Frontal cortex (tissue), 4 donors: ENCODE data around the gene ZNF471. TPM values are rescaled to one million over a fixed set of nuclear protein-coding genes. Genes with fewer than 3 reads are reported as not detected.

Experiments used
- DNase-seq, 2 donors: peaks; one replicate each; pipeline ENCODE4 v3.0.0; 2012; ENCODE audit warnings: low spot score in 2 of 2
- FAIRE-seq: peaks from 2 replicates; lab custom pipeline; 2012; peaks lifted over from hg19 to GRCh38; lab: Jason Lieb, UNC
- total RNA-seq: library from RNA; depleted of rRNA; stranded (reverse); fragments of >200 nt; gene quantifications from one replicate; pipeline ENCODE4 v1.2.3, GENCODE V29; 2014
- donor health status: control.
- donor health status: control.
- donor health status: control.

Gene ZNF471
- total RNA-seq, 1 donor from 2014 or later = 12.6 TPM

GRCh38 chr19:56567274-56568120, 59.8 kb downstream of the ZNF471 start, which contains the start of gene ZNF470:
ZNF470 (plus strand) TSS chr19:56567468; CDS start chr19:56570312, 2,844 bp downstream.
- peak; percentile 89 to 95 for DNase-seq
- no peak for FAIRE-seq

- FAIRE-seq (no peak), DNase-seq (no peak)
Observed at GRCh38 chr19:56572589-56572988, 64.9 kb downstream of the ZNF471 start.

GRCh38 chr19:56573914-56574313, 66.3 kb downstream of the ZNF471 start:
- no peak for DNase-seq
- FAIRE-seq = no peak

- DNase-seq (no peak), FAIRE-seq (no peak)
Observed at GRCh38 chr19:56577719-56578602, 70.3 kb downstream of the ZNF471 start.

Other genes with a start within 250 kb of the ZNF471 start
- gene EDDM13, start 235.1 kb upstream of the ZNF471 start, total RNA-seq = not detected
- gene ZSCAN5A, start 193.0 kb upstream of the ZNF471 start, total RNA-seq = 4.1 TPM
- gene ZNF582, start 114.3 kb upstream of the ZNF471 start, total RNA-seq = 4.5 TPM
- gene ZNF583, start 103.5 kb upstream of the ZNF471 start, total RNA-seq = 55.4 TPM
- gene ZNF667, start 30.5 kb upstream of the ZNF471 start, total RNA-seq = 28.5 TPM
- gene ZFP28, start 31.1 kb downstream of the ZNF471 start, total RNA-seq = 35.5 TPM
- 15.1 TPM for gene ZNF470, start 59.6 kb downstream of the ZNF471 start, total RNA-seq
- 14.7 TPM for gene ZNF71, start 87.4 kb downstream of the ZNF471 start, total RNA-seq
- gene SMIM17, start 135.3 kb downstream of the ZNF471 start, total RNA-seq = 26.5 TPM
- gene ZNF835, start 163.9 kb downstream of the ZNF471 start, total RNA-seq = 13.0 TPM